ENCODE results near the gene GRIN2A.

DNA sequence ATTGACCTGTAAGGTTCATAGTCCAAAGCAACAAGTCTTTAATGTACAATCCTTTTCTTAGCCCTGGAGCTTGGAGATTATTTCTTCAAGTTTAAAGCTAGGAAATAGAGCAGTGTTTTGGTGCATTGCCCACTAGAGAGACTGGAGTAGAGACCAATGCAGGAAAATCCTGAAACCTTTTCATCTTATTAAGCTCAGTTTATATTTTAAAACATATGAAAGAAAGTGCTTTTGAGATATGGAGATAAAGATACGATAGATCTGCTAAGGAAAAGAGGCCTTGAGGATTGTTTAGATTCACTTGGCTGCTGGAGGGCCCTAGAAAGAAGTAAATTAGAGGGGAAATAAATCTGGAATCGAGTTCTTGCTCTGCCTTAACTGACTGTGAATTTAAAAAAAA lies 212.0 kb downstream of the GRIN2A start:
- TF ChIP-seq CTCF (optimal IDR thresholded peaks at IDR 0.05 in 1 of 3, IDR thresholded peaks at IDR 0.05 in 1 of 3, conservative IDR thresholded peaks at IDR 0.05 in 1 of 3; ENCODE audit: extremely low read depth in 1 of 3, insufficient read depth in 2 of 3, low read length in 3 of 3) (no peak), EZH2 (IDR thresholded peaks at IDR 0.05; ENCODE audit: low read length) (no peak)

Data from keratinocyte (primary cell).